SH-SY5Y (cell line): ENCODE results near the gene MSMB.

Source experiments
- GATA2 ChIP-seq: IDR thresholded peaks from 2 replicates; pipeline ENCODE4 v1.6.1; 2011; ENCODE audit warnings: mild to moderate bottlenecking, low read depth, low read length
- GATA3 ChIP-seq: IDR thresholded peaks from 2 replicates; pipeline ENCODE4 v1.6.1; 2011; ENCODE audit warnings: low read depth, mild to moderate bottlenecking, low read length, moderate library complexity

- TF ChIP-seq GATA3 (no peak), GATA2 (no peak)
Observed at GRCh38 chr10:46050941-46051623, 5.0 kb upstream of the MSMB start.
